Cardiac septum (tissue), 1 donor: ENCODE measurements around the gene OR2A25. TPM values are rescaled to one million over a fixed set of nuclear protein-coding genes. Genes with fewer than 3 reads are reported as not detected.

Experiments
- DNase-seq: peaks from one replicate; pipeline ENCODE4 v3.0.0-alpha.2; 2020; ENCODE audit warnings: low spot score
- intact Hi-C: fragments of 100-400 bp; cut with DNase I; formaldehyde crosslinking; loops from one replicate; pipeline ENCODE4 v1.14.0; 2022
- total RNA-seq: library from RNA; stranded (reverse); fragmentation: NEBNext Ultra II Directional; extraction: Animal tissue kit (Norgen Biotek cat#: 25700); gene quantifications from one replicate; pipeline ENCODE4 v1.2.1, GENCODE V29; 2021
- donor health status: DM: no; HTN: no; CAD: no.

OR2A25 gene
- total RNA-seq, 1 donor from 2014 or later: not detected

DNA sequence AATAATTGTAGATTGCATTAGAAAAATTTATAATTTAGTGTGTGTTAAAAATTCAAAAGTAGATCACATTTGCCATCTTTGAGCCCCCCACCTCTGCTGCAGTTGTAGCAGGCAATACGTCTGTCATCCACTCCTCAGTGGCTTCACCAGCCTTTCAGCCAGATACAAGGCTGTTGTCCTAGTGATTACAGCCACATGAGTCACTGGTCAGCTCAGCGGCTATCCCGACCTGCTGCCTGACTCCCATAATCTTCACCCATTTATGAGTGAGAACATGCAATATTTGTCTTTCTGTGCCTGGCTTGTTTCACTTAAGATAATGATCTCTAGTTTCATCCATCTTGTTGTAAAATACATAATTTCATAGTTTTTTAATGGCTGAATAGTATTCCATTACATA lies 11.7 kb upstream of the OR2A25 start:
- no peak for DNase-seq
- intact Hi-C loops: no loop called here

DNA sequence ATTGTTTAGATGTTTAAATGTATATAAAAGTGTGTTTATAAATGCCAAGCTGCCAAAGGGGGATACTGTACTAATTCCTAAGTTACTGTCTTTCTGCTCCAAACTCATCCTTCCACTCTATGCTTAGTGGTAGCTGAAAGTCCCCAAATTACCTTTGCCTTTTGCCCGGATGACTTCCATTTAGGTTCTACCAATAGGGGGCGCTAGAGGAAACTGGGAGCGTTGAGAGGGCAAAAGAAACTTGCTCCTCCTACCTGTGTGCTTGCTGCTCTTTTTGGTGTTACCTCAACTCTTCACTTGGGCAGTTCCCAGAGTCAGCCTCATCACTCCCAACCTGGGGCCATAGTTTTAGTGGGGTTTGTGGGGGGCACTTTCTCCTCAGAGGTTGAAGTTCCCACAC lies 5.9 kb upstream of the OR2A25 start:
- intact Hi-C loops: no loop called here
- DNase-seq: no peak

DNA sequence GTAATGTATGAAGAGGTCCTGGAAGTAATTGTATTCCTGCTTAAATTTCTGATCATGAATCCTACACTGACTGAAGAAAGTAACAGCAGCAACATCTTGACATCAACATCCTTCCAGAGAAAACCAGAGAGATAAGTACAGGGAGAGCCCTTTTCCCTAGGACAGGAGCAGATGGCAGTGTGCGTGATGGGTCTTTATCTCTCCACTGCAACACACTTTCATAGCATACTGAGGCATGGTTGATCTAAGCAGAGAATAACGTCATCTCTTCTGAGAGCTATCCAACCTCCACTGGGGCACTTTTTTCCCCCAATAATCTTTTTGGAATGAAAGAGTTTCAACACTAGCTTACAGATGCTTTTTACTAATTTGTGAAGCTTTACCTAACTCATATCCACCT lies 342 bp downstream of the OR2A25 start:
- intact Hi-C loops: no loop called here
- DNase-seq: no peak

DNA sequence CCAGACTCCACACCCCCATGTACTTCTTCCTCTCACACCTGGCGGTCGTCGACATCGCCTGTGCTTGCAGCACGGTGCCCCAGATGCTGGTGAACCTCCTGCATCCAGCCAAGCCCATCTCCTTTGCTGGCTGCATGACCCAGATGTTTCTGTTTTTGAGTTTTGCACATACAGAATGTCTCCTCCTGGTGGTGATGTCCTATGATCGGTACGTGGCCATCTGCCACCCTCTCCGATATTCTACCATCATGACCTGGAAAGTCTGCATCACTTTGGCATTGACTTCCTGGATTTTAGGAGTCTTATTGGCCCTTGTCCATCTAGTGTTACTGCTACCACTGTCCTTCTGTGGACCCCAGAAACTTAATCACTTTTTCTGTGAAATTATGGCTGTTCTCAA lies 4.8 kb downstream of the OR2A25 start:
- intact Hi-C loops: no loop called here
- DNase-seq: no peak

DNA sequence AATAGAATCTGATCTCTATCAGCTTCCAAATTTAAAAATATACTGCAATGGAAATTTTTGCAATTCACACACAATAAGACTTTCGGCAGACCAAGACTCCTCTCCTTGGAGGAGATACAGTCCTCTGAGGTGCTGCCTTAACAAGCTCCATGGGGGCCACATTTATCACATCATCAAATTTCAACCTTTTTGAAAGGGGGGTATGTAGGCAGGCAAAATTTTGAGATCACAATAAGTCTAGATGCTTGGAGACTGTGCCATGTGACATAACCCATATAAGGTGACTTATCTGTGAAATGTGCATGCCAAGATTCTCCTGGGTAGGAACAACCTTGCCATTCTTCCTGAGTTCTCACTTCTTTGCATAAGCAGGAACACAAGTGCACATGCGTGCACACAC lies 16.4 kb downstream of the OR2A25 start, which contains the start of gene OR2A12:
Gene OR2A12 (plus strand): TSS at position 301 of the 400 bp plus-strand sequence. CDS start 8,830 bp downstream, outside the sequence.
- intact Hi-C loops: no loop called here
- no peak for DNase-seq

DNA sequence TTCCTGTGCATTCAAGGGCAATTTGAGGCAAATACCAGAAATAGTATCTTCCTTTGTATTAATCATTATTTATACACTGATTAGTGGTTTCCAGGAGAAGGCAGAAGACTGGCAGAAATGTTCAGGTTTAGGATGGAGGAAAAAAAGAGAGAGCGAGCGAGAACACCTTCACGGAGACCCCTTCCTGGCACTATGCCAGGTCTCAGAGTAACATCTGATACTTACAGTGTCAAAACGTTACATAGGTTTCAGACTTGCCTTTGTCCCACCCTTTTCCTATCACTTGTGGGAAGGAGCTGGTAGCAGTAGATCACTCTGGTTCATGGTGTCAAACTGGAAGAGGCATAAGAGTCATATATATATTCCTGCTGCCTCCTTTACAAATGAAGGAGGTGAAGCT lies 17.1 kb downstream of the OR2A25 start:
- no peak for DNase-seq
- intact Hi-C loops: no loop called here

DNA sequence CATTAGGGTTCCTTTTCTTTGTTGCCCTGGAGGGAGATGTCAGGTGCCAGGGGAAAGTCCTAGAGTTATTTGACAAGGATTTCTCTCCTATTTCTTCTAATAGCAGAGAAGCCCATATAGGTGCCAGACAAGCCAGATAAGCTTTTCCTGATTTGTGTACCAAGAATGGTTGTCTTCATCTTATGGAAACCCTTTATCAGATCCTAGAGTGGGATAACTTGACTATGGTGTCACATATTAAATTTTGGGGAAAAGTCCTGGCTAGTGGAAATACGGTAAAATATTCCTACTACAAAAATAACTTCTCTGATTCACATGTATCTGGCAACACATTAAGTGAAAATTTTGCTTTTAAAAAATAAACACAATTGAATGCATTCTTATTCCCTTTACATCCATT lies 17.6 kb downstream of the OR2A25 start:
- no peak for DNase-seq
- intact Hi-C loops: no loop called here

DNA sequence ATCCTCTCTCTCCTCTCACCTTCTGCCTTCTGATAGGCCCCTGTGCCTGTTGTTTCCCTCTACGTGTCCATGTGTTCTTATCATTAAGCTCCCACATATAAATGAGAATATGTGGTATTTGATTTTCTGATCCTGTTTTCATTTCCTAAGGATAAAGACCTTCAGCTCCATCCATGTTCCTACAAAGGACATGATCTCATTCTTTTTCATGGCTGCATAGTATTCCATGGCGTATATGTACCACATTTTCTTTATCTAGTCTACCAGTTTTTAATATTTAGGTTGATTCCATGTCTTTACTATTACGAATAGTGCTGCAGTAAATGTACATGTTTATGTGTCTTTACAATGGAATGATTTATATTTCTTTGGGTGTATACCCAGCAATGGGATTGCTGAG lies 21.1 kb downstream of the OR2A25 start:
- no peak for DNase-seq
- intact Hi-C loops: no loop called here

DNA sequence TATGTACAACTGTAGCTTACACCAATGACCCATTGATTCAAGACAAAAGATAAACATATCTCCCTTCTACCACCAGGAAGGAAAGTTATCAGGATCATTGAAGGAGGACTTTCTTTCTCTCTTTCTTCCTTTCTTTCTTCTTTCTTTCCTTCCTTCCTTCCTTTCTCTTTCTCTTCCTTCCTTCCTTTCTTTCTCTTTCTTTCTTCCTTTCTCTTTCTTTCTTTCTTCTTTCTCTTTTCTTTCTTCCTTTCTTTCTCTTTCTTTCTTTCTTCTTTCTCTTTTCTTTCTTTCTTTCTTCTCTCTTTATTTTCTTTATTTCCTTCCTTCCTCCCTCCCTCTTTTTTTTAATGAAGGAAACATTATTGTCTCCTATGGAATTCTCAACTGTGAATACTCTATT lies 29.2 kb downstream of the OR2A25 start:
- DNase-seq: no peak
- intact Hi-C loops: no loop called here

DNA sequence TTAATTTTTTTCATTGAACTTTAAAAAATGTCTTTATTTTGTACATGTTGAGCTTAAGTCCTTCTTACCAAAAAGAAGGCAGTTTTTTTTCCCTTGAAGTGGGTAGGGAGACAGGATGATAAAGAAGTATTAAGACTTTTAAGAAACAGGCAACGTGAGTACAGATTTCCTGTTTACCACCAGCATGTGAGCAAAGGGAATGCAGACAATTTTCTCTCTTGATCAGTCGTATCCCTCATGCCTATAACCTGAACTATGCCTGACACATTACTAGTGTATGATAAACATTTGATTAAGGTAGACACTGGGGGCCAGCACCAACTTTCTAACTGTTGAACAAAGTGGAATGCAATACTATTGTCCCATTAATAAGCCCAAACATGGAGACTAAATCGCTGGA lies 31.0 kb downstream of the OR2A25 start:
- DNase-seq: no peak
- intact Hi-C loops: no loop called here

DNA sequence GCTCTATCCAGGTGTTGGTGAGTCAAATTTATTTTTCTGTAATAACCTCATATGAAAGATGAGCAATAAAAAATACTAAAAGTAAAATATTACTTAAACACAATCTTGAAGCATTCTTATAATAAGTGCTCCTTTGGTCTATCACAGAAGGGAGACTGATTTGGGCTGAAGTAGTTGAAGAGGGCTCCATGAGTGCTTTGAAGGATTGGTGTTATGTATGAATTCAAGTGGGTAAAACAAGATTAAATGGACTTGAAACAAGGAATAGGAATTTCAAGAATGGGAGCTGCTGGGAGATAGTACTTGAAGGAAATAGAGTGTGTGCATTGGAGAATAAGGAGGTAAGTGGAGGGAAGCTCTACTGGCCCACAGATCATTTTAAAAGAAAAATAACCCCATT lies 32.4 kb downstream of the OR2A25 start:
- DNase-seq: no peak
- intact Hi-C loops: no loop called here

DNA sequence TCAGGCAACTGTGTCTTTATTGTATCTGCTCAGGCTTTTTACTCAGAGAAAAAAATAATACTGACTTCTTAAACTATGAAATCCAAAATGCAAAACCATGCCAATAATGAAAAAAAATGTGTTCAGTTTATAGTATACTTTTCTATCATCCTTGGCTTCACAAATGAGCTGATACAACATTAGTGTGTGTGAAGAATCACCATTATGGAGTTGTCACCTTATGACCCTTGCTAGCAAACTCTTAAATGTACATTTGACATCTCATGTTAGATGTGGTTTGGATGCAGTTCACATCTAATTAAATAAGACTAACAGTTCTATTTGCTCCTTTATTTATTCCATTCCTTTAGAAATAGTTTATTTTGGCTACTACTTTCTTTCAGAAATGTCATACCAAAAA lies 35.6 kb downstream of the OR2A25 start:
- no peak for DNase-seq
- intact Hi-C loops: no loop called here

DNA sequence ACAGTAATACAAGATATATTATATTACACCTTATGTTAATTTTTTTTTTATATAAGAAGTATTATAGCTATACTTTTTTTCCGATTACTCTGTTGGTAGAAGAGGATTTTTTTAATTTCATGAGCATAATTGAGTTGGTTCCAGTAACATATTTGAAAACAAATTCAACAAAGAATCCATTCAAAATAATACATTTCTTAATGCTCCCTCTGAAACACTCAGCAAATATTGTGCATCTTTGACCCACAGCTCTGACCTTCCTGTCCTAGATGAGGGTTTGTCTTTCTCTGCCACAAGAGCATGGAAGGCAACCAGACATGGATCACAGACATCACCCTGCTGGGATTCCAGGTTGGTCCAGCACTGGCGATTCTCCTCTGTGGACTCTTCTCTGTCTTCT lies 39.7 kb downstream of the OR2A25 start, which contains the start of gene OR2A2:
Gene OR2A2 (plus strand): TSS at position 301 of the 400 bp plus-strand sequence. CDS start 0 bp downstream, at position 301.
- no peak for DNase-seq
- intact Hi-C loops: no loop called here

DNA sequence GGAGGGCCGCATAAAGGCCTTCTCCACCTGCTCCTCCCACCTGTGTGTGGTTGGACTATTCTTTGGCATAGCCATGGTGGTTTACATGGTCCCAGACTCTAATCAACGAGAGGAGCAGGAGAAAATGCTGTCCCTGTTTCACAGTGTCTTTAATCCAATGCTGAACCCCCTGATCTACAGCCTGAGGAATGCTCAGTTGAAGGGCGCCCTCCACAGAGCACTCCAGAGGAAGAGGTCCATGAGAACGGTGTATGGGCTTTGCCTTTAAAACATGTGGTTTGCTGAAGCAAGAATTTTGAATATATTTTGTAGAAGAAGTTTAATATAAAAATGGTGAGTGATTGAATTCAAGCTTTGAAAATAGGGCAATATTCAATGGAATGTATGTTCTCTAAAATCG lies 40.7 kb downstream of the OR2A25 start:
- DNase-seq: no peak
- intact Hi-C loops: no loop called here

DNA sequence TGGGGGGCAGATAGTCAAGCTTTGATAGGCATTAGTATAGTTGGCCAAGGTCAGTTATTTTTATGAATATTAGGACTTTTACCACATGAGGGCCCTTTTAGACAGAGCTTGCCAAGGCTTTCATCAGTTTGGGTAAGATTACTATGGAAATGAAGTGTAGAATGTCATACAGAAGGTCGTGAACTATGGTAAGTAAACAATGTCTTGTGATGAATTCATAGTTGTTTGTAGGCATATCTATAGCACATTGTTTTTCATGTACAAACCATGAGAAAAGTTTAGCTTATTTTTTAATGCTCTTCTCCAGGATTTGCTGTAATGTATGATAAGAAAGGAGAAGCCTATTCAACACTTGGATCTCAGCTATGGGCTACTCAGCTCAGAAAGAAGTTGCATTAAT lies 44.0 kb downstream of the OR2A25 start:
- intact Hi-C loops: no loop called here
- no peak for DNase-seq

DNA sequence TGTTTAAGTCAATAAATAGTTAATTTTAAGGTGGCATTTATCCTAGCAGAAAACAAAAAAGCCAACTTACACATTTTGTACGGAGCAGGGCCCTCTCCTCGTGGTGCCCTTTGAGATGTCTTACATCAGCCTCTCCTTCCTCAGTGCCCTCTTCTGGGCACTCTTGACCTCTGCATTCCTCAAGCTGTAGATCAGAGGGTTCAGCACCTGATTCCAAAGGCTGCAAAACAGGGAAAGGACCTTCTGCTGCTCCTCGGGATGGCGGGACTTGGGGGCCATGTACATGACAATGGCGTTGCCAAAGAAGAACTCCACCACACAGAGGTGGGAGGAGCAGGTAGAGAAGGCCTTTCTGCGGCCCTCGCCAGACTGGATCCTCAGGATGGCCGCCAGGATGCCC lies 48.7 kb downstream of the OR2A25 start:
- intact Hi-C loops: no loop called here
- no peak for DNase-seq

DNA sequence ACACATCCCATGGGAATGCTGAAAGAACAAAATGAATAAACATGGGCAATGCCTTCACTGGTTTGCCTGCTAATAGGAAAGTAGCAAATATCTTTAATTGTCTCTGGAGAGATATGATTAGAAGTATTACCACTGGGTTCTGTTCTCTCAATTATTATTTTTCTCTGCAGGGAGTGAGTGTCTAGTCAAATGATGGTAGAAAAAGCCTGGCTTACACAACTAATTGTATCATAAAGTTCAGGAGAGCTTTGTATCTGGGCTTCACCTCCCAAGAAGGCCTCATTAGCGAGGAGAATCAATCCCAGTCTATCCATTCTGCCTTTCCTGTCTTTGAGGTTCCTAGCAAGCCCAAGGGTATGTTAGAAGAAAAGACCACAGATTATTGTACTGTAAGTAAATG lies 53.3 kb downstream of the OR2A25 start, which contains the start of gene OR2A14:
Gene OR2A14 (plus strand): TSS at position 301 of the 400 bp plus-strand sequence. CDS start 5,937 bp downstream, outside the sequence.
- DNase-seq: no peak
- intact Hi-C loops: no loop called here

Other genes starting within 250 kb of the OR2A25 start
- 46.3 TPM for gene TCAF1, start 167.6 kb upstream of the OR2A25 start, total RNA-seq
- gene OR2F2, start 134.6 kb upstream of the OR2A25 start, total RNA-seq: not detected
- gene OR2F1, start 115.0 kb upstream of the OR2A25 start, total RNA-seq: not detected
- gene OR6B1, start 69.5 kb upstream of the OR2A25 start, total RNA-seq: not detected
- gene OR2A5, start 20.9 kb upstream of the OR2A25 start, total RNA-seq: not detected
- gene OR2A12, start 16.5 kb downstream of the OR2A25 start, total RNA-seq: not detected
- gene OR2A2, start 39.8 kb downstream of the OR2A25 start, total RNA-seq: not detected
- not detected for gene OR2A14, start 53.4 kb downstream of the OR2A25 start, total RNA-seq
- gene CTAGE4, start 113.7 kb downstream of the OR2A25 start, total RNA-seq: 0.24 TPM
- gene ARHGEF35, start 126.0 kb downstream of the OR2A25 start, total RNA-seq: 0.57 TPM
- not detected for gene OR2A42, start 169.8 kb downstream of the OR2A25 start, total RNA-seq
- gene OR2A7, start 195.0 kb downstream of the OR2A25 start, total RNA-seq: not detected
- not detected for gene CTAGE8, start 199.5 kb downstream of the OR2A25 start, total RNA-seq
- 0.19 TPM for gene OR2A1, start 242.6 kb downstream of the OR2A25 start, total RNA-seq